Middle frontal gyrus (tissue), 1 donor: Measurements from ENCODE around the gene TMEM45B.
"Not testable (repeated sequence)": the region's sequence is repeated elsewhere in the genome, so short reads cannot be mapped to it uniquely, and the experiment has no call there.

Experiments used
- DNase-seq: peaks from one replicate; pipeline ENCODE4 v3.0.0-alpha.2; 2015; ENCODE audit warnings: low spot score; ENCODE audit errors: extremely low spot score

TMEM45B gene

GRCh38 chr11:129815596-129816461 lies at the start of gene TMEM45B:
TSS of gene TMEM45B (plus strand) at chr11:129815848. CDS start at chr11:129852483, 36,635 bp downstream.
- DNase-seq: no peak

GRCh38 chr11:129766898-129767604 lies 48.6 kb upstream of the TMEM45B start:
- no peak for DNase-seq

GRCh38 chr11:129767827-129768226 lies 47.8 kb upstream of the TMEM45B start:
- no peak for DNase-seq

- DNase-seq: no peak
Measured at GRCh38 chr11:129768356-129768755, 47.3 kb upstream of the TMEM45B start.

GRCh38 chr11:129769059-129769458 lies 46.6 kb upstream of the TMEM45B start:
- no peak for DNase-seq

GRCh38 chr11:129770993-129771392 lies 44.7 kb upstream of the TMEM45B start:
- no peak for DNase-seq

- DNase-seq: not testable (repeated sequence)
Measured at GRCh38 chr11:129771456-129771855, 44.2 kb upstream of the TMEM45B start.

GRCh38 chr11:129778877-129779276 lies 36.8 kb upstream of the TMEM45B start:
- no peak for DNase-seq

GRCh38 chr11:129779342-129779741 lies 36.3 kb upstream of the TMEM45B start:
- DNase-seq: no peak

GRCh38 chr11:129785383-129786111 lies 30.1 kb upstream of the TMEM45B start:
- no peak for DNase-seq

GRCh38 chr11:129786112-129786416 lies 29.6 kb upstream of the TMEM45B start:
- DNase-seq: not testable (repeated sequence)

- DNase-seq: no peak
Measured at GRCh38 chr11:129787532-129788155, 28.0 kb upstream of the TMEM45B start.

GRCh38 chr11:129788278-129788677 lies 27.4 kb upstream of the TMEM45B start:
- no peak for DNase-seq

GRCh38 chr11:129790106-129790505 lies 25.5 kb upstream of the TMEM45B start:
- DNase-seq: no peak

- no peak for DNase-seq
Measured at GRCh38 chr11:129791515-129791914, 24.1 kb upstream of the TMEM45B start.

GRCh38 chr11:129792663-129793062 lies 23.0 kb upstream of the TMEM45B start:
- DNase-seq: no peak

GRCh38 chr11:129795089-129795488 lies 20.6 kb upstream of the TMEM45B start:
- DNase-seq: no peak

- DNase-seq: no peak
Measured at GRCh38 chr11:129798212-129798611, 17.4 kb upstream of the TMEM45B start.

- DNase-seq: not testable (repeated sequence)
Measured at GRCh38 chr11:129800162-129800561, 15.5 kb upstream of the TMEM45B start.

- no peak for DNase-seq
Measured at GRCh38 chr11:129800655-129801054, 15.0 kb upstream of the TMEM45B start.

GRCh38 chr11:129803533-129803932 lies 12.1 kb upstream of the TMEM45B start:
- DNase-seq: no peak

GRCh38 chr11:129804012-129804411 lies 11.6 kb upstream of the TMEM45B start:
- DNase-seq: no peak
